GM19452 (cell line): ENCODE results near the gene GRB10.

Source experiments
- ATAC-seq: cut with Tn5 transposase; IDR thresholded peaks from one replicate; pipeline ENCODE4 v1.9.1; 2021; ENCODE audit not compliant: unreplicated experiment

GRB10 gene

GRCh38 chr7:50674896-50675835 lies 107.5 kb downstream of the GRB10 start:
- ATAC-seq: no peak

- ATAC-seq: no peak
These were observed 108.4 kb downstream of the GRB10 start for GRCh38 chr7:50674299-50674698.

- ATAC-seq: no peak
These were observed 109.6 kb downstream of the GRB10 start for GRCh38 chr7:50673096-50673495.

GRCh38 chr7:50672045-50672444 lies 110.7 kb downstream of the GRB10 start:
- ATAC-seq: no peak

- ATAC-seq: no peak
These were observed 111.3 kb downstream of the GRB10 start for GRCh38 chr7:50671386-50671785.

GRCh38 chr7:50669890-50670289 lies 112.8 kb downstream of the GRB10 start:
- ATAC-seq: no peak

- no peak for ATAC-seq
These were observed 114.9 kb downstream of the GRB10 start for GRCh38 chr7:50667789-50668226.

GRCh38 chr7:50667338-50667737 lies 115.4 kb downstream of the GRB10 start:
- no peak for ATAC-seq

- ATAC-seq: no peak
These were observed 116.6 kb downstream of the GRB10 start for GRCh38 chr7:50666124-50666496.

- peak; percentile 7 for ATAC-seq
These were observed 117.1 kb downstream of the GRB10 start for GRCh38 chr7:50665403-50666123.

- ATAC-seq: peak; percentile 40
These were observed 117.8 kb downstream of the GRB10 start for GRCh38 chr7:50664937-50665336.

GRCh38 chr7:50664461-50664922 lies 118.2 kb downstream of the GRB10 start:
- ATAC-seq: peak; percentile 60

GRCh38 chr7:50663396-50664102 lies 119.1 kb downstream of the GRB10 start:
- no peak for ATAC-seq

- no peak for ATAC-seq
These were observed 119.7 kb downstream of the GRB10 start for GRCh38 chr7:50662996-50663395.

- no peak for ATAC-seq
These were observed 120.5 kb downstream of the GRB10 start for GRCh38 chr7:50662041-50662694.

- peak; percentile 53 for ATAC-seq
These were observed 121.2 kb downstream of the GRB10 start for GRCh38 chr7:50661345-50662040.

- ATAC-seq: no peak
These were observed 121.9 kb downstream of the GRB10 start for GRCh38 chr7:50660830-50661175.

GRCh38 chr7:50660040-50660829 lies 122.5 kb downstream of the GRB10 start:
- no peak for ATAC-seq

- ATAC-seq: no peak
These were observed 123.2 kb downstream of the GRB10 start for GRCh38 chr7:50659329-50659965.
